Inferior parietal cortex (tissue), 1 donor: ENCODE measurements around the gene CORO7.

Source experiments
- DNase-seq: peaks from one replicate; pipeline ENCODE4 v3.0.0-alpha.2; 2016; ENCODE audit errors: extremely low spot score

Gene CORO7

GRCh38 chr16:4307215-4308037 lies 109.0 kb downstream of the CORO7 start:
- peak; percentile 78 for DNase-seq

- DNase-seq: no peak
Measured at GRCh38 chr16:4306470-4307214, 109.8 kb downstream of the CORO7 start.
